B cell (primary cell): ENCODE results near the gene SPTB. TPM values are rescaled to one million over a fixed set of nuclear protein-coding genes. Genes with fewer than 3 reads are reported as not detected.

ENCODE experiments used
- ATAC-seq: fragments of 200-7000 bp; cut with Tn5 transposase; one replicate; pipeline ENCODE4 v1.10.0; 2021; ENCODE audit warnings: low read depth, mild to moderate bottlenecking, moderate number of reproducible peaks, moderate library complexity
- CTCF ChIA-PET: fragments of 350-600 bp; sonication (Branson Sonifier 250); formaldehyde crosslinking; loops from one replicate; lab custom pipeline; 2021; ENCODE audit warnings: antibody characterized with exemption, inconsistent platforms; lab: Charles Lee
- POLR2A ChIA-PET: fragments of 350-600 bp; sonication (Branson Sonifier 250); formaldehyde crosslinking; loops from one replicate; lab custom pipeline; 2021; ENCODE audit warnings: antibody characterized with exemption; lab: Charles Lee
- DNase-seq: peaks from one replicate; pipeline ENCODE4 v3.0.0; 2013
- H2AFZ ChIP-seq: 2 replicates; pipeline ENCODE4 v1.6.1; 2012; ENCODE audit warnings: mild to moderate bottlenecking, low read depth, low read length; ENCODE audit not compliant: insufficient read depth, poor library complexity, severe bottlenecking
- H3K27ac ChIP-seq, 2 donors: 1 replicate in 1 of 2; 2 replicates in 1 of 2; pipeline ENCODE4 v1.5.1; 2012 to 2013; ENCODE audit warnings: low read length in 2 of 2, mild to moderate bottlenecking in 2 of 2, moderate library complexity in 1 of 2
- H3K27me3 ChIP-seq, 4 experiments: fragments of 200-600 bp in 1 of 4; sonication (generic) in 1 of 4; replicated peaks in 1 of 4; 1 replicate in 2 of 4; 2 replicates in 2 of 4; pipeline versions ENCODE4 v1.6.1 to v1.7.0; 2013 to 2016; ENCODE audit warnings: low read length in 3 of 4, mild to moderate bottlenecking in 2 of 4, mixed read lengths in 1 of 4, moderate library complexity in 1 of 4; ENCODE audit not compliant: insufficient read depth in 4 of 4, control insufficient read depth in 3 of 4; ENCODE audit errors: control extremely low read depth in 1 of 4
- H3K36me3 ChIP-seq, 2 experiments: replicated peaks in 1 of 2; 1 replicate in 1 of 2; 2 replicates in 1 of 2; pipeline versions ENCODE4 v1.6.1 to v1.7.1; 2013; ENCODE audit warnings: low read length in 1 of 2; ENCODE audit not compliant: insufficient read depth in 2 of 2, control insufficient read depth in 1 of 2; ENCODE audit errors: control extremely low read depth in 1 of 2, extremely low read depth in 1 of 2
- H3K4me1 ChIP-seq, 2 donors: fragments of 200-600 bp in 1 of 2; sonication (generic) in 1 of 2; 1 replicate in 1 of 2; 2 replicates in 1 of 2; pipeline versions ENCODE4 v1.5.1 to v1.6.1; 2013 to 2017; ENCODE audit warnings: low read length in 2 of 2; ENCODE audit not compliant: control insufficient read depth in 2 of 2, insufficient read depth in 2 of 2
- H3K4me2 ChIP-seq: replicated peaks from 2 replicates; pipeline ENCODE3; 2012; ENCODE audit warnings: mild to moderate bottlenecking, low read depth, low read length; ENCODE audit not compliant: poor library complexity, severe bottlenecking
- H3K4me3 ChIP-seq, 5 experiments: fragments of 200-600 bp in 1 of 5; sonication (generic) in 1 of 5; 1 replicate in 3 of 5; 2 replicates in 2 of 5; pipeline versions ENCODE4 v1.5.1 to v1.7.0; 2011 to 2016; ENCODE audit warnings: low read length in 4 of 5, mild to moderate bottlenecking in 4 of 5, low read depth in 2 of 5, control low read depth in 1 of 5, moderate library complexity in 1 of 5; ENCODE audit not compliant: insufficient read depth in 1 of 5; ENCODE audit errors: control extremely low read depth in 1 of 5, extremely low read depth in 1 of 5
- H3K79me2 ChIP-seq: fragments of 200-600 bp; sonication (generic); one replicate; pipeline ENCODE4 v1.6.0; 2016; ENCODE audit warnings: low read length; ENCODE audit not compliant: control insufficient read depth, insufficient read depth
- H3K9ac ChIP-seq: fragments of 200-600 bp; sonication (generic); 2 replicates; pipeline ENCODE4 v1.6.1; 2017; ENCODE audit warnings: mild to moderate bottlenecking, low read length, moderate library complexity
- H3K9me3 ChIP-seq, 3 donors: one replicate each; pipeline versions ENCODE4 v1.6.1 to v1.7.1; 2013; ENCODE audit warnings: low read length in 2 of 3; ENCODE audit not compliant: control insufficient read depth in 2 of 3, insufficient read depth in 1 of 3; ENCODE audit errors: control extremely low read depth in 1 of 3
- H4K20me1 ChIP-seq: 2 replicates; pipeline ENCODE4 v1.6.0; 2012; ENCODE audit warnings: mild to moderate bottlenecking, low read length; ENCODE audit not compliant: insufficient read depth, control insufficient read depth, poor library complexity, severe bottlenecking
- H3K27ac Mint-ChIP-seq: one replicate; pipeline ENCODE4 v1.8.0; 2021; ENCODE audit warnings: mixed read lengths
- H3K27me3 Mint-ChIP-seq: one replicate; pipeline ENCODE4 v1.8.0; 2021; ENCODE audit warnings: mixed read lengths
- H3K4me1 Mint-ChIP-seq: one replicate; pipeline ENCODE4 v1.8.0; 2021; ENCODE audit warnings: mixed read lengths
- H3K4me3 Mint-ChIP-seq: one replicate; pipeline ENCODE4 v1.8.0; 2021; ENCODE audit warnings: mixed read lengths
- H3K9me3 Mint-ChIP-seq: one replicate; pipeline ENCODE4 v1.8.0; 2022; ENCODE audit warnings: mixed read lengths; ENCODE audit not compliant: insufficient read depth
- CTCF ChIP-seq: fragments of 200-600 bp; IDR thresholded peaks from one replicate; pipeline ENCODE4 v1.8.0; 2022; ENCODE audit warnings: antibody characterized with exemption, mild to moderate bottlenecking
- EZH2 ChIP-seq: IDR thresholded peaks from 2 replicates; pipeline ENCODE4 v1.6.1; 2012; ENCODE audit warnings: borderline replicate concordance, low read depth, mild to moderate bottlenecking, moderate library complexity, low read length; ENCODE audit not compliant: insufficient read depth, poor library complexity, severe bottlenecking
- WGBS: methylation state at CpG from one replicate; pipeline ENCODE4 v1.1.5; 2013; ENCODE audit warnings: missing lambda C conversion rate; ENCODE audit not compliant: insufficient coverage; 5-methylcytosine and 5-hydroxymethylcytosine counted together
- intact Hi-C: fragments of 100-400 bp; cut with micrococcal nuclease; formaldehyde crosslinking; loops from one replicate; pipeline ENCODE4 v1.10.0; 2022
- polyA plus RNA-seq: library from polyadenylated mRNA; depleted of rRNA; stranded (reverse); fragments of >200 nt; gene quantifications from 2 replicates; pipeline ENCODE4 v1.2.3, GENCODE V29; 2012
- total RNA-seq, 2 donors: library from RNA; stranded (reverse); fragments of 120-200 nt in 1 of 2; gene quantifications; 1 replicate in 1 of 2; 2 replicates in 1 of 2; pipeline versions ENCODE4 v1.2.3 to v1.2.4, GENCODE V29; 2013 to 2022

SPTB gene
- total and polyA plus RNA-seq, 2 donors (not counting 1 experiment from before 2014, with no cell fraction given): 0.12 TPM; not detected in 1

GRCh38 chr14:64763085-64763782 lies 116.5 kb downstream of the SPTB start:
- no peaks in the 10 kb centered on the region for H4K20me1 ChIP-seq
- H3K4me2 ChIP-seq: no peak overlapping the region
- peaks cover 6% of the 10 kb centered on the region in 2 donors for H3K4me1 ChIP-seq
- Mint-ChIP-seq H3K4me1 (peaks cover 13% of the 10 kb centered on the region), H3K4me3 (no peak overlapping the region), H3K9me3 (no peaks in the 10 kb centered on the region), H3K27me3 (peaks cover 37% of the 10 kb centered on the region), H3K27ac (no peak overlapping the region)
- POLR2A ChIA-PET: no interaction called here
- H3K9me3 ChIP-seq: no peaks in the 10 kb centered on the region
- no peak overlapping the region for H3K27ac ChIP-seq
- intact Hi-C loops: loop anchor here (5.0 kb wide), 2 partner anchors 129 to 421 kb away; no protein-coding TSS in a partner anchor
- 77% methylated on average over 6 of the region's 11 CpGs for WGBS
- H2AFZ ChIP-seq: no peak overlapping the region
- peaks cover 0 to 16% (median 6%) of the 10 kb centered on the region in 4 experiments for H3K27me3 ChIP-seq
- ATAC-seq (no peak), DNase-seq (no peak)
- TF ChIP-seq CTCF (no peak), EZH2 (no peak)
- no peak overlapping the region for H3K4me3 ChIP-seq
- CTCF ChIA-PET: interaction anchor here (1.3 to 2.4 kb wide), 2 partner anchors 12 to 128 kb away, joined by 3 to 16 read pairs; no protein-coding TSS in a partner anchor
- no peaks in the 10 kb centered on the region for H3K79me2 ChIP-seq
- H3K36me3 ChIP-seq: no peaks in the 10 kb centered on the region
- no peak overlapping the region for H3K9ac ChIP-seq
